GM18520 (cell line): ENCODE measurements around the gene LURAP1L.
A peak's percentile ranks its signal among the peaks of the same experiment; 100 is the strongest.

Experiments
- ATAC-seq: cut with Tn5 transposase; IDR thresholded peaks from one replicate; pipeline ENCODE4 v1.9.1; 2021; ENCODE audit not compliant: unreplicated experiment

Gene LURAP1L

GRCh38 chr9:12776513-12777055 lies 1.8 kb downstream of the LURAP1L start:
- ATAC-seq: no peak

DNA sequence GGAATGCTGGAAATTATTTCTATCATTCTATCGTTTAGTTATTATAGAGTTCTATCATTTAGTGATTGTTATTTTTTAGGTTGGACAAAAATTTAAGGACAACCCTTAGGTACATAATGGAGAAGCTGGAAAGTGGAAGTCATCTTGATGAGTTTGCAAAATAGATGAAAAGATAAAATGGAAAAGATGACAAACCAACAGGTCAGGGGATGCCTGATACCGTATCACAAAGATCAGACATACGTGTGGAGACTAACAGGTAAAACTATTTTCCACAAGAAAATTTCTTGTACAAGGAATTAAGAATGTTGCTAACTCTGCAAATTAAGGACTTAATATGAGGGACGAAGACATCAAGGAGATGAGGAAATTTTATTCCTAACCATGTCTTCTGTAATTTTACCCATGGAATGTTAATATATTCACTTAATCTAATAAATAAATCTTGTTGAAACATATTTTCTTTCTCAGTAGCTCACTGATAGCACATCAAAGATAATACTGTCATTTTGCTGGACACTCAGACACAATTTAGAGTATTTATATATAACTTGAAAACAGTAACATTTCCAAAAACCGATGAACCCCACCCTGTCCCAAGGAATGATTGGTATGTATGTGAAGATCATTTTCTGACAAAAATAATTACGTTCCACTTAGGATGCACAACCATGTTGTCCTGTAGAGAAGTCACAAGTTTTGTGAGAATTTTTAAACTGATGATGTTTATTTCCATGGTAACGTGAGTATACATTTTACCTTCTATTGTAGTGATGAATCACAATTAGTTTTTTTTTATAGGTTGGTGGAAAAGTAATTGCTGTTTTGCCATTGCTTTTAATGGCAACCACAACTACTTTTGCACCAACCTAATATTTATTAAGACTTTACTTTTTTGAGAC lies 2.6 kb downstream of the LURAP1L start:
- ATAC-seq: no peak

DNA sequence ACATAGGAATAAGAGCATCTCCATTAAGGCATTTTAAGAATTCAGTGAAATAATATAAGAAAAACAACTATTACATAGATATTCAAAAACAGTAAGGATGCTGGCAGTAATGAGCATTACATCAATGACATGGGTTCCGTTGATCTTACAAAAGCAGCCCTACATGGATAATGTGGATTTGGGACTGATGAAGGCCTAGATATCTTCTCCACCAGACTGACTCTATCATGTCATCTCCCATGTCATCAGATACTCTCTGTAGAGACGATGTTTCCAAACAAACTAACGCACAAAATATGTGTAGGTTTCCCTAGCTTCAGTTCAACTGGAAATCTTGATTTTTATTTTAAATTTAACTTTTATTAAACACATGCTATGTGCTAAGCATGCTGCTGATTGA lies 3.6 kb downstream of the LURAP1L start:
- ATAC-seq: no peak

DNA sequence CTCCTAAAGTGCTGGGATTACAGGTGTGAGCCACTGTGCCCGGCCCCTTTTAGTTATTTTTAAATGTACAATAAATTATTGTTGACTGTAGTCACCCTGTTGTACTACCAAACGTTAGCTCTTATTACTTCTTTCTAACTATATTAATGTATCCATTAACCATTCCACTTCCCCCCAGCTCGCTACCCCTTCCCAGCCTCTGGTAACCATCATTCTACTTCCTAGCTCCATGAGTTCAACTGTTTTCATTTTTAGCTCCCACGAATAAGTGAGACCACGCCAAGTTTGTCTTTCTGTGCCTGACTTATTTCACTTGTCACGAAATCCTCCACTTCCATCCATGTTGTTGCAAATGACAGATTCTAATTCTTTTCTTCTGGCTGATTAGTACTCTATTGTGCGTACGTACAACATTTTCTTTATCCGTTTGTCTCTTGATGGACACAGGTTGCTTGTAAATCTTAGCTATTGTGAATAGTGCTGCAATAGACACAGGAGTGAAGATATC lies 6.5 kb downstream of the LURAP1L start:
- ATAC-seq: no peak

DNA sequence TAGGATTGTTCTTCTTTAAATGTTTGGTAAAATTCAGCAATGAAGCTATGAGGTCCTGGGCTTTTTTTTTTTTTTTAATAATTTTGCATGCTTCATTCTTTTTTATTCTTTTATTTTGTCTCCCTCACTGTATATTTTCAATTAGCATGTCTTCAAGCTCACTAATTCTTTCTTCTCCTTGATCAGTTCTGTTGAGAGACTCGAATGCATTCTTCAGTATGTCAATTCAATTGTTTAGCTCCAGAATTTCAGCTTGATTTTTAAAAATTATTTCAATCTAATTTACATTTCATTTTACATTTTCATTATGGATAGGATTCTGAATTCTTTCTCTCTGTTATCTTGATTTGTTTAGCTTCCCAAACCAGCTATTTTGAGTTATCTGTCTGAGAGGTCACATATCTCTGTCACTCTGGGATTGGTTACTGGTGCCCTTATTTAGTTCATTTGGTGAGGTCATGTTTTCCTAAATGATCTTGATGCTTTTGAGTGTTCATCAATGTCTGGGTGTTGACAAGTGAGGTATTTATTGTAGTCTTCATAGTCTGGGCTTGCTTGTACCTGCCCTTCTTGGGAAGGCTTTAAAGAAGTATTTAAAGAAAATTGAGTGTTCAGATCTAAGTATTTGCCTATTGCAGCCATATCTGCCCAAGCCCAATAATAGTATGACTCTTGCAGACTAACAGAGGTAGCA lies 9.1 kb downstream of the LURAP1L start:
- ATAC-seq: no peak

- peak; percentile 86 for ATAC-seq
Observed at GRCh38 chr9:12784461-12785259, 9.8 kb downstream of the LURAP1L start.

- no peak for ATAC-seq
Observed at GRCh38 chr9:12785260-12785770, 10.5 kb downstream of the LURAP1L start.

DNA sequence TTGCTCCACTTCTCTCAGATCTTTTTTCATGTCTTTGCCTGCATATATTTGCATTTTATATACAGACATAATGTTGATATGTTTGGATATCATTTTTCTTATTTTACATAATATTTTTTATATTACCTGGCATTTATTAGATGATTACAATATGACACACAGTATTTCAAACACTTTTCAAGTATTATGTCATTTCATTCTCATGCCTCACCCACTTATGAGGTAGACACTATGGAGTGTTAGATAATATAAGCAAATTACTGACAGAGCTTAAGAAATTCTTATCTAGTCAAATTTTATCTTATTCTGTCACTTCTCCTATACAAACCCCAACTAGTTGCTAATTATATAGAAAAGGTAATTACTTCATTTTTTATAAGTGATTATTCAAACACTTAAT lies 11.1 kb downstream of the LURAP1L start:
- no peak for ATAC-seq

- no peak for ATAC-seq
Observed at GRCh38 chr9:12790001-12790400, 15.2 kb downstream of the LURAP1L start.

DNA sequence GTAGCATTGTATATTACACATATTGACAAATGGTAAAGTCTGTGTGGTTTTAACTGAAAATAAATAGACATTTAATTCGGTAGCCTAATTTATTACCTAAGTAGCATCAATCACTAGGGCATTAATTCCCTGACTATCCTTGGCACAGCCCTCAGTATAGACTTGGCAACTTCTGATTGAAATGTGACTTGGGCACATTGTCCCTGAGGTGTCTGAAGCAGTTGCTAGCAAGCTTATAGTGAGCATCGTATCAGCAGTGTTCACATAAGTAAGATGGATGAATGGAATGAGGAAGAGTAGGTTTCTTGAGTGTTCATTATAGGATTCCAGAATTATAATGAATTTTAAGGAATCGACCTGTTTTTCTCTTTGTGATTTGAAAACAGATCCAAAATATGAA lies 16.1 kb downstream of the LURAP1L start:
- ATAC-seq: no peak

DNA sequence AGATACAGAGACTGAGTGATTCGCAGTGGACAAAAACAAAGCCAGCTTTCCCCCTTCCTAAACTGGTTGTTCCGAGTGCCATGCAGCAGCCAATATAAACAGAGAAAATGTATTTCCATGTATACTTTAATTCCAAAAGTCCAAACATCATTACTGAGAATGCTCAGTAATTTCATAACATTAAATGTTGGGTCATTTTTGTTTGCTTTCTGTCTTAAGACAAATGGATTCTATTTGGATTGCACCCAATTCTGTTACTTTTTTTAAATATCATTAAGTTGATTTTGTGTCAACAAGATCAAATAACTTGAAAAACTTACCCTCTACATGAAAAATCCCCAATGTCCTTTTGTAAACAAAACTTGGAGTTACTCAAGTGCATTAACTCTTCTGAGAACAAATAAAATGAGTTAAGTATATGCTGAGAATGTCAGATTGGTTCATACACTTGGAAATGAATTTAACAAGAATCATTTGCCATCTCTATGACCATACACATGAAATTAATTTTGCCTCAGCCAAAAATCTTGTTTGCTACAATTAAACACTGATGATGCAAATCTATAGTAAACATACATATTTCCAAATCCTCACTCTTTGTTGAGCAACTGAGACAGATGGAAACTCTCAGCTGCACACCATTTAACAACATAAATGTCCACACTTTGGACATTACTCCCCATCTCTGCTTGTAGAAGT lies 19.4 kb downstream of the LURAP1L start:
- no peak for ATAC-seq

DNA sequence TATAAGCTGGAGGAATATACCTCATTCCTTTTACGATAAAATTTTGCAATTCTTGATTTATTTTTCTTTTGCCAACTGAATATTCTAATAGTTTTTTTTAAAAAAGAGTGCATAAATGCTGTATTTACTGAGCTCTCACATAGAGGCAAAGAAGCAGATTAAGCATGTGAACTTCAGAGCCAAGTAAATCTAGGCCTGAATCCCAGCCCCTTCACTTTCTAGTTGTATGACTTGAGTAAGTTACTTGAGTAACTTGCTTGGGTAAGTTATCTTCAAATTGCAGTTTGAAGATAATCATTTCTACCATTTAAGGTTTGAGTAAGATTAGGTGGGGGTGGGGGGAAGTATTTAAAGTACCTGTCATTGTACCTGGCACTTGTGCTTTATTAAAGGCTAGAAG lies 21.8 kb downstream of the LURAP1L start:
- ATAC-seq: no peak

DNA sequence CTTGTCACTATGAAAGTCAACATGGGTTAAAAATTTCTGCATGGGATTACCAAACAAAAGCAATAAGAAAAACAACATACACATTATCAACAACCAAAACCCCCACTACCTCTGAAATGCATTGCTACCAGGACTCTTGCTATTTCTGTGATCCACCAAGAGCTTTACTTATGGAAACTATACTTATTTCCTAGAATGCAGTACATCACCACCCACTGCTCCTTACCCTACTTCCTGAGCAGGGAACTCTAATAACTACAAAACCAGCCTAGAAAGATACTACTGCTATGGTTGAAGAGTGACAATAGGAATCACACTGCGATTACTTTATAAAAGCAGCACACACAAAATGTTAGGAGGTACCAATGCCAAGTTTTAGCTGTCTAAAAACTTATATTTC lies 22.2 kb downstream of the LURAP1L start:
- ATAC-seq: no peak

- ATAC-seq: no peak
Observed at GRCh38 chr9:12798066-12798770, 23.4 kb downstream of the LURAP1L start.

GRCh38 chr9:12801187-12801586 lies 26.4 kb downstream of the LURAP1L start:
- ATAC-seq: no peak

- no peak for ATAC-seq
Observed at GRCh38 chr9:12801663-12802062, 26.8 kb downstream of the LURAP1L start.

GRCh38 chr9:12802093-12802492 lies 27.3 kb downstream of the LURAP1L start:
- ATAC-seq: no peak

DNA sequence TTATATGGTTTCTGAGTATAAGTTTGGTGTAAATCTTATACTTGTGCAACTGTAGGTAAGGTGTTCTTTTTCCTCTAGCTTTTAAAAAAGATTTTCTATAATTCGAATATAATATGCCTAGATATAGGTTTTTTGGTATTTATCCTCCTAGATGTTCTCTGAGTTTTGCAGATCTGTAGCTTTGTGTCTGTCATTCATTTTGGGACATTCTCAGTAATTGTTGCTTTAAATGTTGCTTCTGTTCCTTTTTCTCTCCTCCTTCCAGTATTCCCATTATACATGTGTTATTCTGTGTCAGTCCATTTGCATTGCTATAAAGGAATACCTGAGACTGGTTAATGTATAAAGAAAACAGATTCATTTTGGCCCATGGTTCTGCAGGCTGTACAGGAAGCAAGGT lies 33.7 kb downstream of the LURAP1L start:
- ATAC-seq: no peak

DNA sequence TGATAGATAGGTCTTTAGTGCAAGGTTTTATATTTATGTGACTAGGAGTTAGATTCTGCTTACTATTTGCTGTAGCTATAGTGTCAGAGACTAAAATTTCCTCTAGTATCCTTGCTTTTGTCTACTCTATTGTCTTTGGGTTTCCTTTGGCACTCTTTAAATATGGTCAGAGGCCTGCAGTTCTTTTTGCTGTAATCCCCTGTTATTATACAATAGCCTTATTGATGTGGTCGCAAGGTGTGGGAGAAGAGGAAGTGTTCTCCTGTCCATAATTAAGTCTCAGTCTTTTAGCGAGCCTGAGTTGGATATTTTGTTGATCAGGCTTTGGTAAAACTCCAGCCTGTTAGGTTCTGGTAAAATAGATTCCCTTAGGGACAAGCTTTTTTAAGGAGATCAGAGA lies 34.9 kb downstream of the LURAP1L start:
- no peak for ATAC-seq

- ATAC-seq: no peak
Observed at GRCh38 chr9:12811935-12812334, 37.1 kb downstream of the LURAP1L start.
